Prostate gland (tissue), 2 donors: ENCODE measurements around the gene ZNF710. TPM values are rescaled to one million over a fixed set of nuclear protein-coding genes. Genes with fewer than 3 reads are reported as not detected.
"Not testable (repeated sequence)": the region's sequence is repeated elsewhere in the genome, so short reads cannot be mapped to it uniquely, and the experiment has no call there.

Experiments
- DNase-seq: peaks from one replicate; pipeline ENCODE4 v3.0.0-alpha.2; 2019; ENCODE audit warnings: low spot score
- H3K27ac ChIP-seq, 2 donors: fragments of 200-600 bp; sonication (generic); 2 replicates each; pipeline ENCODE4 v1.5.1; 2017 to 2019
- H3K27me3 ChIP-seq: fragments of 200-600 bp; sonication (generic); replicated peaks from 2 replicates; pipeline ENCODE4 v1.5.1; 2019; ENCODE audit not compliant: insufficient read depth
- H3K36me3 ChIP-seq, 2 donors: fragments of 200-600 bp; sonication (generic); 1 replicate in 1 of 2; 2 replicates in 1 of 2; pipeline versions ENCODE4 v1.5.1 to v1.8.1; 2017 to 2019
- H3K4me1 ChIP-seq: fragments of 200-600 bp; sonication (generic); replicated peaks from 2 replicates; pipeline ENCODE4 v1.5.1; 2019
- H3K4me3 ChIP-seq, 2 donors: fragments of 200-600 bp; sonication (generic); 2 replicates each; pipeline ENCODE4 v1.5.1; 2017 to 2019
- H3K9me3 ChIP-seq: fragments of 200-600 bp; sonication (generic); 2 replicates; pipeline ENCODE4 v1.5.1; 2017
- CTCF ChIP-seq, 4 experiments: fragments of 200-600 bp in 2 of 4; fragments of 450-650 bp in 2 of 4; sonication (generic) in 2 of 4; IDR thresholded peaks; 1 replicate in 3 of 4; 2 replicates in 1 of 4; pipeline ENCODE4 v1.5.1; 2016 to 2019; ENCODE audit warnings: antibody characterized with exemption in 4 of 4, mild to moderate bottlenecking in 2 of 4, moderate library complexity in 2 of 4
- POLR2A ChIP-seq: fragments of 450-650 bp; IDR thresholded peaks from one replicate; pipeline ENCODE4 v1.6.1; 2016; ENCODE audit warnings: antibody characterized with exemption, mild to moderate bottlenecking
- POLR2AphosphoS5 ChIP-seq: sonication (generic); formaldehyde crosslinking; IDR thresholded peaks from one replicate; pipeline ENCODE4 v1.6.1; 2017; ENCODE audit warnings: antibody characterized with exemption
- WGBS: methylation state at CpG from one replicate; pipeline ENCODE4 v1.1.5; 2018; 5-methylcytosine and 5-hydroxymethylcytosine counted together
- intact Hi-C: fragments of 100-400 bp; cut with DNase I; formaldehyde crosslinking; loops from one replicate; pipeline ENCODE4 v1.14.2; 2022
- total RNA-seq, 2 donors: library from RNA; depleted of rRNA; stranded (reverse); fragments of >200 nt; gene quantifications; one replicate each; pipeline ENCODE4 v1.1.0, GENCODE V29; 2016

The ZNF710 gene
- total RNA-seq, 2 donors from 2014 or later, result 13.6 to 18.0 TPM

- Histone ChIP-seq H3K4me3 (peak overlapping the region in 1 of 2 donors; percentile 4), H3K9me3 (no peaks in the 10 kb centered on the region), H3K27ac (peak overlapping the region; percentile 92 to 99), H3K36me3 (no peaks in the 10 kb centered on the region), H3K27me3 (no peaks in the 10 kb centered on the region), H3K4me1 (peaks cover 20% of the 10 kb centered on the region)
- intact Hi-C loops, result loop anchor here (5.0 kb wide), 1 partner anchor 48 kb away; no protein-coding TSS in a partner anchor
- 60% methylated on average over 5 of the region's 5 CpGs for WGBS
- TF ChIP-seq POLR2AphosphoS5, result no peak
- no peak for TF ChIP-seq CTCF (IDR thresholded peaks at IDR 0.05)
- no peak for TF ChIP-seq POLR2A
- peak; percentile 67 for DNase-seq
Measured at GRCh38 chr15:90103701-90104329, 102.7 kb downstream of the ZNF710 start.

GRCh38 chr15:90104551-90104950, 103.4 kb downstream of the ZNF710 start:
- peak; percentile 91 for TF ChIP-seq POLR2AphosphoS5
- no peak for TF ChIP-seq POLR2A
- 28% methylated on average over 4 of the region's 4 CpGs for WGBS
- Histone ChIP-seq H3K36me3 (no peaks in the 10 kb centered on the region), H3K4me3 (peak overlapping the region in 1 of 2 donors; percentile 4), H3K27me3 (no peaks in the 10 kb centered on the region), H3K4me1 (peaks cover 18% of the 10 kb centered on the region), H3K9me3 (no peaks in the 10 kb centered on the region), H3K27ac (peak overlapping the region; percentile 92 to 99)
- intact Hi-C loops, result loop anchor here (5.0 kb wide), 1 partner anchor 48 kb away; no protein-coding TSS in a partner anchor
- DNase-seq, result peak; percentile 90

GRCh38 chr15:90105521-90105920, 104.4 kb downstream of the ZNF710 start:
- 78% methylated on average over 7 of the region's 7 CpGs for WGBS
- peaks cover 14% of the 10 kb centered on the region for H3K4me1 ChIP-seq
- H3K36me3 ChIP-seq, result no peaks in the 10 kb centered on the region

GRCh38 chr15:90106522-90107117, 105.5 kb downstream of the ZNF710 start:
- peak; percentile 50 for DNase-seq
- H3K27ac ChIP-seq, result peak overlapping the region; percentile 64 to 99

More at GRCh38 chr15:90105521-90105920, 104.4 kb downstream of the ZNF710 start:
- Histone ChIP-seq H3K27me3 (no peaks in the 10 kb centered on the region), H3K4me3 (no peak overlapping the region), H3K27ac (peak overlapping the region; percentile 92 to 99), H3K9me3 (no peaks in the 10 kb centered on the region)
- DNase-seq, result no peak
- intact Hi-C loops, result no loop called here
- no peak for TF ChIP-seq CTCF (IDR thresholded peaks at IDR 0.05)
- no peak for TF ChIP-seq POLR2A
- no peak for TF ChIP-seq POLR2AphosphoS5

GRCh38 chr15:90108038-90108437, 106.9 kb downstream of the ZNF710 start:
- peaks cover 14% of the 10 kb centered on the region for H3K4me1 ChIP-seq
- 94% methylated on average over 5 of the region's 5 CpGs for WGBS
- H3K4me3 ChIP-seq, intact Hi-C loops, H3K9me3 ChIP-seq, H3K27me3 ChIP-seq, DNase-seq, H3K27ac ChIP-seq, H3K36me3 ChIP-seq: not testable (repeated sequence)

More at GRCh38 chr15:90106522-90107117, 105.5 kb downstream of the ZNF710 start:
- TF ChIP-seq CTCF (IDR thresholded peaks at IDR 0.05) (no peak), POLR2AphosphoS5 (no peak), POLR2A (no peak)
- Histone ChIP-seq H3K4me3 (no peak overlapping the region), H3K9me3 (no peaks in the 10 kb centered on the region), H3K36me3 (no peaks in the 10 kb centered on the region), H3K4me1 (peaks cover 14% of the 10 kb centered on the region), H3K27me3 (no peaks in the 10 kb centered on the region)
- intact Hi-C loops, result no loop called here
- 44% methylated on average over 7 of the region's 7 CpGs for WGBS

- DNase-seq, H3K4me1 ChIP-seq, H3K27me3 ChIP-seq, H3K4me3 ChIP-seq, intact Hi-C loops, H3K9me3 ChIP-seq, H3K27ac ChIP-seq, H3K36me3 ChIP-seq: not testable (repeated sequence)
- WGBS, result 92% methylated on average over 3 of the region's 3 CpGs
Measured at GRCh38 chr15:90109163-90109751, 108.1 kb downstream of the ZNF710 start.
